Measurements from ENCODE around the gene HIBCH. TPM values are rescaled to one million over a fixed set of nuclear protein-coding genes. Genes with fewer than 3 reads are reported as not detected.

Gene HIBCH
- 22.5 and 54.1 TPM in 2 replicates for total RNA-seq (2011; cell fraction: chromatin; rRNA removed; ENCODE audit: low replicate concordance)
- 14.1 and 19.7 TPM in 2 replicates for total RNA-seq (2011; cell fraction: nucleolus; rRNA removed)
- 31.6 and 50.0 TPM in 2 replicates for total RNA-seq (2011; cell fraction: nucleoplasm; rRNA removed)
- 14.9 and 17.0 TPM in 2 replicates for total RNA-seq (2014; rRNA removed)
- 31.9 and 34.5 TPM in 2 replicates for total RNA-seq (2014; rRNA removed; fragmentation: Illumina TruSeq; extraction: Trizol)
- total RNA-seq (2015; rRNA removed; fragmentation: Illumina TruSeq; extraction: Trizol), result 20.7 and 24.6 TPM in 2 replicates
- total RNA-seq (2021), result 25.9 and 28.3 TPM in 2 replicates
- polyA plus RNA-seq (2011; rRNA removed), result 21.5 and 36.3 TPM in 2 replicates
- 2.8 and 5.5 TPM in 2 replicates for polyA plus RNA-seq (2011; cell fraction: cytosol; rRNA removed)
- polyA plus RNA-seq (2011; cell fraction: nucleus; rRNA removed), result 17.5 and 21.0 TPM in 2 replicates
- polyA plus RNA-seq (2012), result 16.8 and 28.2 TPM in 2 replicates
- polyA plus RNA-seq (2014; fragmentation: Illumina TruSeq; extraction: Trizol), result 25.4 and 25.6 TPM in 2 replicates
- polyA plus RNA-seq (2014; fragmentation: Nextera tagmentation; extraction: Ambion mirVana), result 10 to 100 TPM; 52.8 to 65.4 TPM
- polyA plus RNA-seq (2014; rRNA removed), result 24.0 and 26.1 TPM in 2 replicates
- 28.5 and 33.6 TPM in 2 replicates for polyA minus RNA-seq (2011; rRNA and poly(A)+ RNA removed)
- 8.1 and 10.1 TPM in 2 replicates for polyA minus RNA-seq (2011; cell fraction: cytosol; rRNA and poly(A)+ RNA removed)
- polyA minus RNA-seq (2011; cell fraction: nucleus; rRNA and poly(A)+ RNA removed), result 20.9 and 30.0 TPM in 2 replicates
- percentile 74 among the genes with signal in this experiment for Bru-seq, nascent RNA
- BruChase-seq, experiment 1, labeled RNA remaining after a 2-hour chase, result percentile 73 among the genes with signal in this experiment
- percentile 73 among the genes with signal in this experiment for BruChase-seq, experiment 2, labeled RNA remaining after a 6-hour chase
- long read RNA-seq, experiment 1, transcript HIBCH-201 (14 exons, 1,939 nt), result major isoform, 58 of 100 reads
- long read RNA-seq, experiment 1, transcript HIBCH-202 (13 exons, 2,463 nt), result minor isoform, 13 of 100 reads
- long read RNA-seq, experiment 1, partial matches to known transcripts, result 4 of 100 reads
- long read RNA-seq, experiment 1, other reads (novel, unspliced or antisense), result 25 of 100 reads
- long read RNA-seq, experiment 2, transcript HIBCH-201 (14 exons, 1,939 nt), result major isoform, 15 of 28 reads
- long read RNA-seq, experiment 2, partial matches to known transcripts, result 2 of 28 reads
- long read RNA-seq, experiment 2, other reads (novel, unspliced or antisense), result 9 of 28 reads
- long read RNA-seq, experiment 3, transcript HIBCH-201 (14 exons, 1,939 nt), result major isoform, 26 of 54 reads
- long read RNA-seq, experiment 3, transcript HIBCH-202 (13 exons, 2,463 nt), result minor isoform, 12 of 54 reads
- long read RNA-seq, experiment 3, partial matches to known transcripts, result 1 of 54 reads
- long read RNA-seq, experiment 3, other reads (novel, unspliced or antisense), result 15 of 54 reads

- Histone ChIP-seq H2AFZ (ENCODE audit: low read depth, low read length) (peak within 1 kb of the TSS; percentile 95), H3K4me3 (peak within 1 kb of the TSS; percentile 72), H3K9me1 (ENCODE audit: control insufficient read depth, insufficient read depth, low read length) (no peaks in the 10 kb centered on the region), H3K27me3 (ENCODE audit: control insufficient read depth in 2 of 2, insufficient read depth in 2 of 2, low read length in 2 of 2) (no peaks in the 10 kb centered on the region), H3K79me2 (ENCODE audit: control insufficient read depth, insufficient read depth, low read length) (peaks cover 42% of the 10 kb centered on the region), H4K20me1 (replicated peaks; ENCODE audit: control insufficient read depth, insufficient read depth, low read length) (no peaks in the 10 kb centered on the region), H3K9me3 (replicated peaks; ENCODE audit: control insufficient read depth, insufficient read depth, low read depth, low read length) (no peaks in the 10 kb centered on the region), H3K4me1 (replicated peaks in 1 of 2; ENCODE audit: control insufficient read depth in 2 of 2, insufficient read depth in 2 of 2, low read length in 2 of 2) (peaks cover 0 to 12% of the 10 kb centered on the region in 2 experiments; a peak in 3 of 5 replicates), H3K9ac (ENCODE audit: insufficient read depth in 1 of 2, low read depth in 2 of 2, low read length in 2 of 2) (peak within 1 kb of the TSS; percentile 62 to 88), H3K27ac (ENCODE audit: extremely low read depth, low read depth, low read length) (peak within 1 kb of the TSS; percentile 52), H3K4me2 (ENCODE audit: insufficient read depth, low read length) (peak within 1 kb of the TSS; percentile 96), H3K36me3 (ENCODE audit: control insufficient read depth, insufficient read depth, low read length) (peaks cover 7% of the 10 kb centered on the region; the same call in 1 of the 3 replicates)
- DNase-seq (ENCODE audit: extremely low read depth in 1 of 4, low spot score in 3 of 4) (peak; percentile 75 to 98 (median 82)), FAIRE-seq (peak; percentile 96), ATAC-seq (peak; percentile 95)
- POLR2A ChIA-PET, result interaction anchor here (0.5 to 2.0 kb wide), 8 partner anchors 11 to 490 kb away, joined by 3 to 6 read pairs (median 3); no protein-coding TSS in a partner anchor
- in situ Hi-C loops (cut with MboI) (no loop called here), intact Hi-C loops (cut with micrococcal nuclease) (loop anchor here (2.0 to 10.0 kb wide), 4 partner anchors 43 to 655 kb away; partner anchors contain the start of gene ASNSD1)
- CTCF ChIA-PET (ENCODE audit: low intra/inter-chr PET ratio), result interaction anchor here (0.8 to 1.1 kb wide), 2 partner anchors 53 to 192 kb away, joined by 3 read pairs; no protein-coding TSS in a partner anchor
- WGBS (ENCODE audit: insufficient coverage, low coverage, missing lambda C conversion rate), result 0% methylated on average over 29 of the region's 50 CpGs
- BruUV-seq (replicated peaks), result no TSS peak
- TF ChIP-seq SUPT5H (IDR thresholded peaks at IDR 0.05), result peak; percentile 53
- TF ChIP-seq GMEB1 (CRISPR knock-in tag; IDR thresholded peaks at IDR 0.05), result peak; percentile 73
- peak; percentile 33 for TF ChIP-seq TAF9B (IDR thresholded peaks at IDR 0.05; ENCODE audit: partially characterized antibody)
- peak; percentile 93 for TF ChIP-seq GABPA (tag; conservative IDR thresholded peaks at IDR 0.05; ENCODE audit: low read depth)
- no peak for TF ChIP-seq POLR2H (tag; IDR thresholded peaks at IDR 0.05; ENCODE audit: low read depth)
- TF ChIP-seq POU5F1 (IDR thresholded peaks at IDR 0.05; ENCODE audit: borderline replicate concordance, low read depth, low read length, partially characterized antibody), result no peak
- TF ChIP-seq TEAD2 (tag; IDR thresholded peaks at IDR 0.05), result no peak
- no peak for TF ChIP-seq SRSF1 (IDR thresholded peaks at IDR 0.05; ENCODE audit: low read depth, low read length)
- no peak for TF ChIP-seq CAMTA2 (CRISPR knock-in tag; conservative IDR thresholded peaks at IDR 0.05)
These were observed at the start of gene HIBCH for GRCh38 chr2:190319555-190320498. TSS of gene HIBCH (minus strand) at chr2:190319826. CDS start at chr2:190319750, 76 bp downstream.

All from K562 (cell line).